ENCODE results near the gene COMMD3. TPM values are rescaled to one million over a fixed set of nuclear protein-coding genes. Genes with fewer than 3 reads are reported as not detected.

The COMMD3 gene
- total RNA-seq, 2 experiments from 2014 or later = 64.5 to 69.4 TPM

DNA sequence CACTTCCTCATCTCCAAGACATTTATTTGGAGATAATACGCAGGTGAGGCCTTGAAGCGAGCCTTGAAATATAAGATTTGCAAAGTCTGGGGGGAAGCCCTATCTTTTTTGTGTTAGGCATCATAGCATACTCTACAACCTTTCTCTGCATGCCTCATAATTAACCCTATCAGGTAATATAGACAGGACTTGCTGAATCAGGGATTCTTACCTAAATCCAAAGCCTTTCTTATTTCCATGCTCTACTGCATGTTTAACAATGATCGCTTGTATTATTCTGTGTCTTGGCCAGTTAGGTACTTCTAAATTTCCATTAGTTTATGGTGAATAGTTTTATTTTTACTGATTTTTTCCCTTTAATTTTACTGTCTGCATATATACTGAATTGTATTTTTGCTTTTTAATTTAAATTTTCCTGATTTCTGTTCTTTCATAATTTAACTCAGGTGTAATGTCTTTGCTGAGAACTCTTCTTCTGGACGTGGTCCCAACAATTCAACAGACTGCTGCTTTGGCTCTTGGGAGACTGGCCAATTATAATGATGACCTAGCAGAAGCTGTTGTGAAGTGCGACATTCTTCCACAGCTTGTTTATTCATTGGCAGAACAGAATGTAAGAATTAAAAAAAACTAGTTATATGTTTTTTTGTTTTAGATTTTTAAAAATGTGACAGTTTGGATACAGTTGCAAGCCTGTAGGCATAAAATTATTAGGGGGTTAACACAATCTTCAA lies 48.4 kb downstream of the COMMD3 start:
- Mint-ChIP-seq H3K36me3 (ENCODE audit: low read depth) (no peaks in the 10 kb centered on the region), H3K27me3 (ENCODE audit: low read depth) (peaks cover 2% of the 10 kb centered on the region), H3K27ac (no peak overlapping the region), H3K4me1 (ENCODE audit: low read depth) (peaks cover 23% of the 10 kb centered on the region), H3K4me3 (no peak overlapping the region), H3K9me3 (no peaks in the 10 kb centered on the region)
- intact Hi-C loops (cut with micrococcal nuclease) = loop anchor here (5.0 kb wide), 1 partner anchor 73 kb away; no protein-coding TSS in a partner anchor
- no peak for DNase-seq
- CTCF ChIA-PET = no interaction called here

DNA sequence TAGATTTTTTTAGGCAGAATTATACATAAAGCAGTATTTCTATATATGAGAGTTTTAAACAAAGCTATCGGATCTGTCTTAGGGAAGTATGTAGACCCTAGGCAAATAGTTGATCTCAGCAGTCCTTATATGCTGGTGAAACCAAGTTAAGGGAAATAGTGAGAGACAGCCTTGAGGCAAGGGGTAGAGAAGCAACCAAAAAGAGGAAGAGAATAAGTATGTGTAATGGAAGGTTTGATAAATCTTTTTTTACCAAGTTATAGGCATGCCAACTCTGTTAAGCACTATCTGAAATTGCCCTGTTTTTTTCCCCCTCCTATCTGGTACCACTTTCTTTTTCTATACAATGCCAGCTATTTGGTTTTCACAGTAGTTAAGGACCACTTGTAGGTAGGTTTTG lies 49.0 kb downstream of the COMMD3 start:
- Mint-ChIP-seq H3K27me3 (ENCODE audit: low read depth) (peaks cover 2% of the 10 kb centered on the region), H3K27ac (no peak overlapping the region), H3K9me3 (no peaks in the 10 kb centered on the region), H3K36me3 (ENCODE audit: low read depth) (no peaks in the 10 kb centered on the region), H3K4me3 (no peak overlapping the region), H3K4me1 (ENCODE audit: low read depth) (peaks cover 26% of the 10 kb centered on the region)
- CTCF ChIA-PET = no interaction called here
- intact Hi-C loops (cut with micrococcal nuclease) = loop anchor here (5.0 kb wide), 1 partner anchor 72 kb away; no protein-coding TSS in a partner anchor
- no peak for DNase-seq

DNA sequence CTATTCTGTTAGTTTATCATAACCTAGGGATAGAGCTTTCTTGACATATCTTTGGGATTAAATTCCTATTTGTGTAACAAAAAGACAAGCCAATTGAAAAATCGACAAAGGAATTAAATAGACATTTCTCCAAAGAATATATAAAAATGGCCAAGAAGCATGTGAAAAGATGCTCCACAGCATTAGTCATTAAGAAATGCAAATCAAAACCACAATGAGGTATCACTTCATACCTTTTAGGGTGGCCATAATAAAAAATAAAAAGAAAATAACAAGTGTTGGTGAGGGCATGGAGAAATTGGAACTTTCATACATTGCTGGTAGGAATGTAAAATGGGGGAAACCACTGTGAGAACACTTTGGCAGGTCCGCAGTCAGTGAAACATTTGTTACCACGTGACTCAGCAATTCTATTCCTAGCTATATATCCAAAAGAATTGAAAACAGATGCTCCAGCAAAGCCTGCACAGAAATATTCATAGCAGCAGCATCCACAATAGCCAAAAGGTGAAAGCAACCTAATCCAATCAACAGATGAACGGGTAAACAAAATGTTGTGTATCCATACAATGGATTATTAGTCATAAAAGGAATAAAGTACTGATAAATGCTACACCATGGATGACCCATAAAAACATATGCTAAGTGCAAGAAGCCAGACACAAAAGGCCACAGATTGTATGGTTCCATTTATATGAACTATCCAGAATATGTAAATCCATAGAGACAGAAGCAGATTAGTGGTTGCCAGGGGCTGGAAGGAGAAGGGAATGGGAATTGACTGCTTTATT lies 49.7 kb downstream of the COMMD3 start:
- Mint-ChIP-seq H3K9me3 (no peaks in the 10 kb centered on the region), H3K27me3 (ENCODE audit: low read depth) (peaks cover 2% of the 10 kb centered on the region), H3K4me1 (ENCODE audit: low read depth) (peaks cover 27% of the 10 kb centered on the region), H3K36me3 (ENCODE audit: low read depth) (no peaks in the 10 kb centered on the region), H3K27ac (no peak overlapping the region), H3K4me3 (no peak overlapping the region)
- no peak for DNase-seq
- intact Hi-C loops (cut with micrococcal nuclease) = loop anchor here (2.0 to 5.0 kb wide), 2 partner anchors 57 to 71 kb away; no protein-coding TSS in a partner anchor
- CTCF ChIA-PET = interaction anchor here (0.6 to 1.0 kb wide), 2 partner anchors 122 to 372 kb away, joined by 3 read pairs; no protein-coding TSS in a partner anchor

- Mint-ChIP-seq H3K4me1 (ENCODE audit: low read depth) (peaks cover 27% of the 10 kb centered on the region), H3K27me3 (ENCODE audit: low read depth) (peaks cover 2% of the 10 kb centered on the region), H3K9me3 (no peaks in the 10 kb centered on the region), H3K27ac (no peak overlapping the region), H3K36me3 (ENCODE audit: low read depth) (no peaks in the 10 kb centered on the region), H3K4me3 (no peak overlapping the region)
- CTCF ChIA-PET = interaction anchor here (0.6 to 1.0 kb wide), 3 partner anchors 76 to 372 kb away, joined by 3 read pairs; no protein-coding TSS in a partner anchor
- DNase-seq = no peak
- intact Hi-C loops (cut with micrococcal nuclease) = loop anchor here (2.0 to 5.0 kb wide), 2 partner anchors 58 to 71 kb away; no protein-coding TSS in a partner anchor
These were observed 50.2 kb downstream of the COMMD3 start for GRCh38 chr10:22366435-22366703.

DNA sequence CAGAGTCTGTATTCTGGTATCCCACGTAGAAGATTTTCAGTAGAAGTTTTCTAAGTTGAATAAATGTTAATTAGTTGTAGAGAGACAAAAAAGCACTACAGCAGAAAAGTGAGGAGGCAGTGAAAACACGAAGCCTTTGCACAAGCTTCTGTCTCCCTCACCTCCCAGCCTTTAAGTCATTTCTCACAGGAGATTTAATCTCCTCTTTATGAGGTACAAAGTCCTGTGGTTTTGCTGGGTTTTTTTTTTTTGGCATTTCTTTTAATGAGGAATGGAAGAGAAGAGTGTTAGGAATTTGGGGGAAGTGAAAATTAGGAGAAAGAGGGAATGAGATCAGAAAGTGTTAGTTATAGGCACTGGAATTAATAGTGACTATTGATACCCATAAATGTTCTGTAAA lies 50.6 kb downstream of the COMMD3 start:
- Mint-ChIP-seq H3K27ac (no peak overlapping the region), H3K27me3 (ENCODE audit: low read depth) (peaks cover 2% of the 10 kb centered on the region), H3K9me3 (no peaks in the 10 kb centered on the region), H3K36me3 (ENCODE audit: low read depth) (no peaks in the 10 kb centered on the region), H3K4me3 (no peak overlapping the region), H3K4me1 (ENCODE audit: low read depth) (peaks cover 27% of the 10 kb centered on the region)
- CTCF ChIA-PET = interaction anchor here (0.6 to 1.0 kb wide), 3 partner anchors 76 to 373 kb away, joined by 3 read pairs; no protein-coding TSS in a partner anchor
- DNase-seq = no peak
- intact Hi-C loops (cut with micrococcal nuclease) = loop anchor here (2.0 to 5.0 kb wide), 2 partner anchors 58 to 71 kb away; no protein-coding TSS in a partner anchor

DNA sequence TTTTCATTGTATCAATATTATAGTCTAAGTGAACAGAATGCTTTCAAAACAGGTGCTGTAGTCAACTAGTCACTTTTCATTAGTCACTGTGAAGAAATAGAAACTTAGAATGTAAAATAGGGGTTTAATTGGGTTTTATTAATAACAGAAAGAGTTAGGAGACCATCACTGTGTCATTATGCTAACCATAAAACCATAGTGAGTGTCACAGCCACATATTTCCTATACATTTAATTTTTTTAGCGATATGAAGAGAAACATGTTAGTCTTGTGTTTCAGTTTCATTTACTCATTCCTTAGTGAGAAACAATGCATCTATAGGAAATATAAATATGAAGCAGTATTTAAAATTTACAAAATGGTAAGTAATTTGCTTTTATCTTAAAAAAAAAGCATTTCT lies 51.3 kb downstream of the COMMD3 start:
- no peaks in the 10 kb centered on the region for H3K9me3 Mint-ChIP-seq
- DNase-seq = no peak
- no peak overlapping the region for H3K4me3 Mint-ChIP-seq
- intact Hi-C loops (cut with micrococcal nuclease) = loop anchor here (2.0 to 5.0 kb wide), 2 partner anchors 59 to 70 kb away; no protein-coding TSS in a partner anchor
- CTCF ChIA-PET = no interaction called here
- H3K27ac Mint-ChIP-seq = no peak overlapping the region
- H3K27me3 Mint-ChIP-seq (ENCODE audit: low read depth) = peaks cover 2% of the 10 kb centered on the region
- no peaks in the 10 kb centered on the region for H3K36me3 Mint-ChIP-seq (ENCODE audit: low read depth)
- H3K4me1 Mint-ChIP-seq (ENCODE audit: low read depth) = peaks cover 27% of the 10 kb centered on the region

DNA sequence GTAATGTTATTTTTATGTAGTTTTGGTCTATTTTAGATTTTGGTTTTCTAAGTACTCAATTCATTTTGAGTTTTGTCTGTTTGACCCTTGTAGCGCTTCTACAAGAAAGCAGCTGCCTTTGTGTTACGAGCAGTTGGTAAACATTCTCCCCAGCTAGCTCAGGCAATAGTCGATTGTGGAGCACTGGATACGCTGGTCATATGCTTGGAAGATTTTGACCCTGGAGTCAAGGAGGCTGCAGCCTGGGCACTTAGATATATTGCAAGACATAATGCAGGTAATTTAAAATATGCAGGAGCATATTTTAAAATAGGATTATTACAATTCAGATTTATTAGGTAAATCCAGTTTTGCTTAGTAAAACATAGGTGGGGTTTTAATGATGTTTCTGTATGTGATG lies 52.2 kb downstream of the COMMD3 start:
- Mint-ChIP-seq H3K27ac (no peak overlapping the region), H3K36me3 (ENCODE audit: low read depth) (no peaks in the 10 kb centered on the region), H3K4me1 (ENCODE audit: low read depth) (peaks cover 27% of the 10 kb centered on the region), H3K4me3 (no peak overlapping the region), H3K27me3 (ENCODE audit: low read depth) (peaks cover 2% of the 10 kb centered on the region), H3K9me3 (no peaks in the 10 kb centered on the region)
- intact Hi-C loops (cut with micrococcal nuclease) = loop anchor here (5.0 kb wide), 1 partner anchor 69 kb away; no protein-coding TSS in a partner anchor
- no peak for DNase-seq
- CTCF ChIA-PET = no interaction called here

- H3K36me3 Mint-ChIP-seq (ENCODE audit: low read depth) = no peaks in the 10 kb centered on the region
These were observed 52.8 kb downstream of the COMMD3 start for GRCh38 chr10:22368981-22369380.

DNA sequence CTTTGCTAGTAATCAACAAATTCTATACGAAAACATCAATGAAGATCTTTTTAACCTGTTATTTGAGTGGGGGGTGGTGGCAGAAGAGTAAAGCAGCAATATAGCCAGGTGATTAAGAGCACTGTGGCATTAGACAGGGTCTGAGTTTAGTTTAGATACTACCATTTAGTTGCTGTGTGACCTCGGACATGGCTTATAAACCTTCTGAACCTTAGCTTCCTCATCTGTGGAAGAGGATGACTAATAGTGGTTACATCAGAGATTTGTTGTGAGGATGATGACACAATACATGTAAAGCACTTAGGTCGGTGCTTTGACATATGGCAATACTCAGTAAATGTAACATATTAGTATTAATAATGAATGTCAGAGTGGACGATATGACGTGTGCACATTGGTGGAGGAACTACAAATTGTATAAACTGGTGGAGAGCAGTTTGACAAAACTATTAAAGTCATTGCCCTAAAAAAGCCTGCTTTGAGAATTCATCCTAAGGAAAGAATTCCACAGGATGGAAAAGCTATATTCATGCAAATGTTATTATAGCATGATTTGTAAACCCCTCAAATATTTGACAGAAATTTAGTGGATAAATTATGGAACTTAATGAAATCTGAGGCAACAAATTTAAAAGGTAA lies 53.4 kb downstream of the COMMD3 start:
- no peaks in the 10 kb centered on the region for H3K9me3 Mint-ChIP-seq
- no peak overlapping the region for H3K27ac Mint-ChIP-seq
- no peaks in the 10 kb centered on the region for H3K36me3 Mint-ChIP-seq (ENCODE audit: low read depth)
- H3K4me1 Mint-ChIP-seq (ENCODE audit: low read depth) = peaks cover 27% of the 10 kb centered on the region
- DNase-seq = no peak
- intact Hi-C loops (cut with micrococcal nuclease) = loop anchor here (1.0 to 5.0 kb wide), 2 partner anchors 10 to 68 kb away; no protein-coding TSS in a partner anchor
- CTCF ChIA-PET = interaction anchor here (0.6 kb wide), 1 partner anchor 40 kb away, joined by 3 read pairs; no protein-coding TSS in a partner anchor
- H3K4me3 Mint-ChIP-seq = no peak overlapping the region
- peaks cover 2% of the 10 kb centered on the region for H3K27me3 Mint-ChIP-seq (ENCODE audit: low read depth)

More at GRCh38 chr10:22368981-22369380, 52.8 kb downstream of the COMMD3 start:
- intact Hi-C loops (cut with micrococcal nuclease) = loop anchor here (5.0 kb wide), 1 partner anchor 68 kb away; no protein-coding TSS in a partner anchor
- Mint-ChIP-seq H3K27me3 (ENCODE audit: low read depth) (peaks cover 2% of the 10 kb centered on the region), H3K4me1 (ENCODE audit: low read depth) (peaks cover 27% of the 10 kb centered on the region), H3K27ac (no peak overlapping the region), H3K9me3 (no peaks in the 10 kb centered on the region), H3K4me3 (no peak overlapping the region)
- no peak for DNase-seq
- CTCF ChIA-PET = no interaction called here

Other genes starting within 250 kb of the COMMD3 start
- not detected for gene EBLN1, start 98.4 kb upstream of the COMMD3 start, total RNA-seq
- 10 to 100 TPM; 28.2 to 32.1 TPM for gene BMI1, start 4.7 kb downstream of the COMMD3 start, total RNA-seq
- gene SPAG6, start 29.1 kb downstream of the COMMD3 start, total RNA-seq = not detected

Data from activated naive CD4-positive, alpha-beta T cell treated with anti-CD3 and anti-CD28 coated beads for 36 hours (primary cell).